GM23338 (cell line): ENCODE measurements around the gene KLF4. TPM values are rescaled to one million over a fixed set of nuclear protein-coding genes. Genes with fewer than 3 reads are reported as not detected.

ENCODE experiments used
- ATAC-seq: fragments of 200-7000 bp; cut with Tn5 transposase; 3 replicates; pipeline ENCODE4 v1.9.1; 2020
- DNase-seq: peaks from one replicate; pipeline ENCODE4 v3.0.0-alpha.2; 2015; ENCODE audit warnings: low spot score
- H2AFZ ChIP-seq: fragments of 200-600 bp; sonication (generic); 2 replicates; pipeline ENCODE4 v1.8.0; 2016; ENCODE audit warnings: antibody characterized with exemption, mild to moderate bottlenecking, moderate library complexity
- H3F3A ChIP-seq: fragments of 200-600 bp; sonication (generic); replicated peaks from 2 replicates; pipeline ENCODE4 v1.8.0; 2017; ENCODE audit warnings: antibody characterized with exemption, mixed run types, low read depth
- H3K27ac ChIP-seq: fragments of 200-600 bp; sonication (generic); 2 replicates; pipeline ENCODE4 v1.6.1; 2016; ENCODE audit warnings: low read depth
- H3K27me3 ChIP-seq: fragments of 200-600 bp; sonication (generic); 2 replicates; pipeline ENCODE4 v1.8.0; 2016; ENCODE audit warnings: mild to moderate bottlenecking, mixed run types, moderate library complexity; ENCODE audit not compliant: insufficient read depth
- H3K36me3 ChIP-seq: fragments of 200-600 bp; sonication (generic); 2 replicates; pipeline ENCODE4 v1.8.0; 2016; ENCODE audit warnings: mild to moderate bottlenecking; ENCODE audit not compliant: insufficient read depth
- H3K4me1 ChIP-seq: fragments of 200-600 bp; sonication (generic); 2 replicates; pipeline ENCODE4 v1.8.0; 2016; ENCODE audit warnings: mild to moderate bottlenecking, moderate library complexity; ENCODE audit not compliant: insufficient read depth
- H3K4me2 ChIP-seq: fragments of 200-600 bp; sonication (generic); 2 replicates; pipeline ENCODE4 v1.7.1; 2017; ENCODE audit warnings: mixed run types
- H3K4me3 ChIP-seq: fragments of 200-600 bp; sonication (generic); 2 replicates; pipeline ENCODE4 v1.6.1; 2016; ENCODE audit warnings: mixed run types
- H3K79me2 ChIP-seq: fragments of 200-600 bp; sonication (generic); replicated peaks from 2 replicates; pipeline ENCODE4 v1.8.0; 2017; ENCODE audit warnings: mild to moderate bottlenecking; ENCODE audit not compliant: insufficient read depth
- H3K9me2 ChIP-seq: fragments of 200-600 bp; sonication (generic); 2 replicates; pipeline ENCODE4 v1.8.0; 2017; ENCODE audit not compliant: insufficient read depth
- H4K20me1 ChIP-seq: fragments of 200-600 bp; sonication (generic); replicated peaks from 2 replicates; pipeline ENCODE4 v1.8.0; 2017; ENCODE audit warnings: mild to moderate bottlenecking; ENCODE audit not compliant: insufficient read depth
- H3K27ac Mint-ChIP-seq: 2 replicates; pipeline ENCODE4 v1.8.0; 2020; ENCODE audit warnings: inconsistent platforms, mild to moderate bottlenecking, moderate library complexity, mixed read lengths
- H3K27me3 Mint-ChIP-seq: 3 replicates; pipeline ENCODE4 v1.8.0; 2022; ENCODE audit warnings: low read depth, mild to moderate bottlenecking, moderate library complexity, mixed read lengths, inconsistent platforms; ENCODE audit not compliant: insufficient read depth, poor library complexity
- H3K36me3 Mint-ChIP-seq: 3 replicates; pipeline ENCODE4 v1.8.0; 2021; ENCODE audit warnings: low read depth, mild to moderate bottlenecking, inconsistent platforms, moderate library complexity, mixed read lengths
- H3K4me1 Mint-ChIP-seq: 3 replicates; pipeline ENCODE4 v1.8.0; 2020; ENCODE audit warnings: mild to moderate bottlenecking, inconsistent platforms, mixed read lengths
- H3K4me3 Mint-ChIP-seq: 3 replicates; pipeline ENCODE4 v1.8.0; 2021; ENCODE audit warnings: moderate library complexity, mild to moderate bottlenecking, inconsistent platforms, mixed read lengths
- H3K9me3 Mint-ChIP-seq: 3 replicates; pipeline ENCODE4 v1.8.0; 2020; ENCODE audit warnings: moderate library complexity, mild to moderate bottlenecking, inconsistent platforms, mixed read lengths
- CREB1 ChIP-seq: fragments of 250-450 bp; sonication (Bioruptor Pico); IDR thresholded peaks from 2 replicates; pipeline ENCODE4 v1.5.0; 2020; ENCODE audit warnings: low read depth, mild to moderate bottlenecking, moderate library complexity
- EZH2 ChIP-seq: fragments of 200-600 bp; sonication (generic); IDR thresholded peaks from one replicate; pipeline ENCODE4 v1.8.0; 2017; ENCODE audit warnings: antibody characterized with exemption, mild to moderate bottlenecking, low read depth; ENCODE audit not compliant: unreplicated experiment
- EZH2phosphoT487 ChIP-seq: fragments of 200-600 bp; sonication (generic); IDR thresholded peaks from one replicate; pipeline ENCODE4 v1.8.1; 2018; ENCODE audit warnings: antibody characterized with exemption; ENCODE audit not compliant: unreplicated experiment
- NANOG ChIP-seq: IDR thresholded peaks from 2 replicates; pipeline ENCODE4 v1.6.1; 2016; ENCODE audit warnings: antibody characterized with exemption, borderline replicate concordance
- REST ChIP-seq: IDR thresholded peaks from one replicate; pipeline ENCODE4 v1.6.1; 2018; ENCODE audit warnings: antibody characterized with exemption; ENCODE audit not compliant: unreplicated experiment
- ZNF114 ChIP-seq: fragments of 250-450 bp; sonication (Bioruptor Pico); IDR thresholded peaks from 2 replicates; pipeline ENCODE4 v1.5.0; 2020; ENCODE audit warnings: mild to moderate bottlenecking, moderate library complexity
- ZNF462 ChIP-seq: fragments of 250-450 bp; sonication (Bioruptor Pico); IDR thresholded peaks from 2 replicates; pipeline ENCODE4 v1.5.0; 2020; ENCODE audit warnings: mild to moderate bottlenecking, moderate library complexity
- polyA plus RNA-seq: library from polyadenylated mRNA; unstranded; fragments of >200 nt; fragmentation: Nextera tagmentation; extraction: Ambion mirVana; gene quantifications from 2 replicates; pipeline ENCODE4 v1.2.1, GENCODE V29; 2016
- total RNA-seq: library from RNA; depleted of rRNA; stranded (reverse); fragments of >200 nt; shearing (Covaris generic); gene quantifications from 2 replicates; pipeline ENCODE4 v1.2.3, GENCODE V29; 2014

KLF4 gene
- total and polyA plus RNA-seq, 2 experiments from 2014 or later, result 8.3 to 29.8 TPM

GRCh38 chr9:107462691-107463090 lies 26.9 kb downstream of the KLF4 start:
- H3K9me3 Mint-ChIP-seq, result no peaks in the 10 kb centered on the region
- Histone ChIP-seq H3K4me1 (peaks cover 7% of the 10 kb centered on the region; the same call in 1 of the 2 replicates), H3K79me2 (no peaks in the 10 kb centered on the region), H3K9me2 (no peaks in the 10 kb centered on the region), H3K27me3 (peaks cover 24% of the 10 kb centered on the region), H4K20me1 (no peaks in the 10 kb centered on the region), H2AFZ (no peak overlapping the region), H3F3A (no peaks in the 10 kb centered on the region), H3K36me3 (no peaks in the 10 kb centered on the region), H3K4me3 (no peak overlapping the region), H3K27ac (no peak overlapping the region), H3K4me2 (no peak overlapping the region)
- DNase-seq, result no peak
- peaks cover 15% of the 10 kb centered on the region for H3K27me3 Mint-ChIP-seq
- peaks cover 14% of the 10 kb centered on the region; the same call in 2 of the 3 replicates for H3K4me1 Mint-ChIP-seq
- H3K36me3 Mint-ChIP-seq, result no peaks in the 10 kb centered on the region
- TF ChIP-seq REST (no peak), ZNF114 (CRISPR knock-in tag) (no peak), EZH2 (no peak), NANOG (no peak), EZH2phosphoT487 (no peak), CREB1 (no peak), ZNF462 (CRISPR knock-in tag) (no peak)
- no peak overlapping the region for H3K4me3 Mint-ChIP-seq
- H3K27ac Mint-ChIP-seq, result no peak overlapping the region
- no peak for ATAC-seq
